ENCODE measurements around the gene SH3GLB2.

GRCh38 chr9:129037767-129038098, 9.6 kb upstream of the SH3GLB2 start:
- TF ChIP-seq CTCF (IDR thresholded peaks at IDR 0.05) (no peak), POLR2A (IDR thresholded peaks at IDR 0.05) (no peak)
